ENCODE data around the gene NEU2. TPM values are rescaled to one million over a fixed set of nuclear protein-coding genes. Genes with fewer than 3 reads are reported as not detected.

Gene NEU2
- total and polyA plus RNA-seq, 2 of the 4 experiments (the other 2 are of a cell fraction), result not detected

DNA sequence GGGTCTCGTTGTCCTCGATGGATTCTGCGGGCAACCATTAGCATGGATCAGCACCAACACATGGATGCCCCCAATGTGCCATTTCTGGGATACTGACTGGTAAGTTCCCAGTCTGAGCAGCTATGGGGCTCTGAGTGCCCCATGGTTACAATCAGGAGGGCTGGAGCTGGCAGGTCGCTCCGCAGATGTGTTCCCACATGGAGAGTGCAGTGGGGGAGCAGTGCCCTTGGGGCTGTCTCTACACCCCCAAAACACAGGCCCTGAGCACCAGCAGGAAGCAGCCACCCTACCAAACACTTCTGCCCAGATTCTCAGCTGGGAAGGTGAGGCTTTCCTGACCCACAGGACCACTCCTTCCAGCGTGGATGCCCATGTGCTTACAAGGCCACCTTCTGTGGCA, 27.4 kb upstream of the NEU2 start:
- H3K27me3 ChIP-seq (ENCODE audit: control insufficient read depth, insufficient read depth, low read length), result peaks cover 18% of the 10 kb centered on the region
- no peak for TF ChIP-seq NFE2L2 (IDR thresholded peaks at IDR 0.05; ENCODE audit: low read depth, low read length)
- TF ChIP-seq RAD21 (IDR thresholded peaks at IDR 0.05; ENCODE audit: low read length), result no peak
- TF ChIP-seq RCOR1 (IDR thresholded peaks at IDR 0.05; ENCODE audit: insufficient replicate concordance, low read length), result no peak
- no peak for TF ChIP-seq MAZ (IDR thresholded peaks at IDR 0.05; ENCODE audit: borderline replicate concordance, low read depth, low read length)
- TF ChIP-seq, protein P1, sequence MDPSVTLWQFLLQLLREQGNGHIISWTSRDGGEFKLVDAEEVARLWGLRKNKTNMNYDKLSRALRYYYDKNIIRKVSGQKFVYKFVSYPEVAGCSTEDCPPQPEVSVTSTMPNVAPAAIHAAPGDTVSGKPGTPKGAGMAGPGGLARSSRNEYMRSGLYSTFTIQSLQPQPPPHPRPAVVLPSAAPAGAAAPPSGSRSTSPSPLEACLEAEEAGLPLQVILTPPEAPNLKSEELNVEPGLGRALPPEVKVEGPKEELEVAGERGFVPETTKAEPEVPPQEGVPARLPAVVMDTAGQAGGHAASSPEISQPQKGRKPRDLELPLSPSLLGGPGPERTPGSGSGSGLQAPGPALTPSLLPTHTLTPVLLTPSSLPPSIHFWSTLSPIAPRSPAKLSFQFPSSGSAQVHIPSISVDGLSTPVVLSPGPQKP (IDR thresholded peaks at IDR 0.05; ENCODE audit: borderline replicate concordance, low read depth, low read length), result no peak
- TF ChIP-seq, protein P2, sequence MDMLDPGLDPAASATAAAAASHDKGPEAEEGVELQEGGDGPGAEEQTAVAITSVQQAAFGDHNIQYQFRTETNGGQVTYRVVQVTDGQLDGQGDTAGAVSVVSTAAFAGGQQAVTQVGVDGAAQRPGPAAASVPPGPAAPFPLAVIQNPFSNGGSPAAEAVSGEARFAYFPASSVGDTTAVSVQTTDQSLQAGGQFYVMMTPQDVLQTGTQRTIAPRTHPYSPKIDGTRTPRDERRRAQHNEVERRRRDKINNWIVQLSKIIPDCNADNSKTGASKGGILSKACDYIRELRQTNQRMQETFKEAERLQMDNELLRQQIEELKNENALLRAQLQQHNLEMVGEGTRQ (IDR thresholded peaks at IDR 0.05; ENCODE audit: low read depth, low read length), result no peak
- TF ChIP-seq CHD1 (IDR thresholded peaks at IDR 0.05; ENCODE audit: low read depth, low read length), result no peak
- no peak for TF ChIP-seq MAFK (IDR thresholded peaks at IDR 0.05; ENCODE audit: low read depth, low read length)
- no peak for TF ChIP-seq FOS (IDR thresholded peaks at IDR 0.05; ENCODE audit: low read depth, low read length)
- no peak for TF ChIP-seq BHLHE40 (IDR thresholded peaks at IDR 0.05; ENCODE audit: low read depth, low read length)
- H3K9me1 ChIP-seq (ENCODE audit: insufficient read depth, low read length), result no peaks in the 10 kb centered on the region
- ChIA-PET CTCF (no interaction called here), POLR2A (ENCODE audit: unreplicated experiment) (no interaction called here)
- in situ Hi-C loops (cut with MboI; ENCODE audit: low sequenced_read_pairs), result no loop called here
- no peak overlapping the region for H2BK120ac ChIP-seq (ENCODE audit: low read depth, low read length)
- no peak overlapping the region for H2BK20ac ChIP-seq (ENCODE audit: low read depth, low read length)
- H3K18ac ChIP-seq (ENCODE audit: low read depth, low read length), result no peak overlapping the region
- no CpG with 5 or more reads among the region's 6 CpGs for WGBS, 2 experiments (ENCODE audit: extremely low coverage in 2 of 2, insufficient read length in 1 of 2)
- BruUV-seq (replicated peaks), result no TSS peak
- no peak for DNase-seq
- no peak overlapping the region for H3K23ac ChIP-seq (ENCODE audit: low read depth, low read length)
- H2BK5ac ChIP-seq (ENCODE audit: low read depth, low read length, poor library complexity, severe bottlenecking), result no peak overlapping the region
- no peak overlapping the region for H2AK9ac ChIP-seq (replicated peaks; ENCODE audit: low read depth, low read length, poor library complexity)
- H3K9me3 ChIP-seq (ENCODE audit: control insufficient read depth, insufficient read depth, low read length), result no peaks in the 10 kb centered on the region
- H4K20me1 ChIP-seq (ENCODE audit: insufficient read depth, low read length), result no peaks in the 10 kb centered on the region
- H3K56ac ChIP-seq (ENCODE audit: extremely low read depth, insufficient read depth, low read length), result no peak overlapping the region
- no peak overlapping the region for H2AK5ac ChIP-seq (ENCODE audit: low read depth, low read length)
- no peak overlapping the region for H3K4me2 ChIP-seq (ENCODE audit: low read depth, low read length)
- H3K9ac ChIP-seq (ENCODE audit: low read depth, low read length), result no peak overlapping the region
- H4K5ac ChIP-seq (ENCODE audit: low read depth, low read length), result no peak overlapping the region
- H3K4me1 ChIP-seq (ENCODE audit: control insufficient read depth, insufficient read depth, low read length), result no peaks in the 10 kb centered on the region
- no peak overlapping the region for H3K14ac ChIP-seq (replicated peaks; ENCODE audit: low read depth, low read length)
- no peaks in the 10 kb centered on the region for H3K36me3 ChIP-seq (ENCODE audit: control insufficient read depth, insufficient read depth, low read length)
- H3K4ac ChIP-seq (ENCODE audit: low read depth, low read length), result no peak overlapping the region
- dilution Hi-C loops (cut with HindIII; ENCODE audit: low sequenced_read_pairs, unreplicated experiment), result no loop called here
- H2BK15ac ChIP-seq (ENCODE audit: low read depth, low read length), result no peak overlapping the region
- no peak for ATAC-seq (ENCODE audit: low read depth)
- H2AFZ ChIP-seq (replicated peaks; ENCODE audit: low read length, poor library complexity), result no peak overlapping the region
- H4K8ac ChIP-seq (ENCODE audit: low read depth in 2 of 2, low read length in 2 of 2), result no peak overlapping the region
- H3K27ac ChIP-seq (ENCODE audit: insufficient read depth, low read length), result no peak overlapping the region
- H4K91ac ChIP-seq (ENCODE audit: insufficient read depth, low read depth, low read length), result no peak overlapping the region
- intact Hi-C loops (cut with micrococcal nuclease), result no loop called here
- H3K79me1 ChIP-seq (ENCODE audit: low read depth in 1 of 2, low read length in 2 of 2), result no peaks in the 10 kb centered on the region
- no peak overlapping the region for H3K4me3 ChIP-seq (ENCODE audit: insufficient read depth, low read depth, low read length)

Measured in IMR-90 (cell line).